PFSK-1 (cell line): Measurements from ENCODE around the gene APBA2.

Experiments used
- POLR2AphosphoS5 ChIP-seq: IDR thresholded peaks from 2 replicates; pipeline ENCODE4 v1.6.1; 2012; ENCODE audit warnings: low read depth, mild to moderate bottlenecking, control low read depth, low read length, moderate library complexity
- SIN3A ChIP-seq: IDR thresholded peaks from 2 replicates; pipeline ENCODE4 v1.6.1; 2012; ENCODE audit warnings: mild to moderate bottlenecking, low read length, moderate library complexity, borderline replicate concordance; ENCODE audit not compliant: insufficient read depth
- TAF1 ChIP-seq: IDR thresholded peaks from 2 replicates; pipeline ENCODE4 v1.6.1; 2012; ENCODE audit warnings: low read length, control low read depth, borderline replicate concordance; ENCODE audit not compliant: insufficient read depth

- TF ChIP-seq SIN3A (no peak), TAF1 (no peak), POLR2AphosphoS5 (no peak)
Measured at GRCh38 chr15:29090617-29091466, 205.1 kb downstream of the APBA2 start.
